HCT116 (cell line): ENCODE results near the gene CHCHD10.

ENCODE experiments used
- EZH2 ChIP-seq: fragments of 200-600 bp; sonication (generic); IDR thresholded peaks from 2 replicates; pipeline ENCODE4 v1.6.1; 2017; ENCODE audit warnings: antibody characterized with exemption, mixed run types
- POLR2A ChIP-seq: IDR thresholded peaks from 2 replicates; pipeline ENCODE4 v1.7.0; 2011; ENCODE audit warnings: borderline replicate concordance; ENCODE audit not compliant: insufficient read depth, insufficient read length; ENCODE audit errors: extremely low read depth
- TF ChIP-seq, protein P1 (sequence below), 3 experiments: fragments of 200-600 bp in 1 of 3; sonication (generic) in 1 of 3; IDR thresholded peaks in 2 of 3; conservative IDR thresholded peaks in 1 of 3; 2 replicates each; pipeline ENCODE4 v1.5.1; 2012 to 2017; ENCODE audit warnings: low read depth in 2 of 3, low read length in 2 of 3, antibody characterized with exemption in 1 of 3, borderline replicate concordance in 1 of 3, control low read depth in 1 of 3, mild to moderate bottlenecking in 1 of 3, mixed read lengths in 1 of 3, mixed run types in 1 of 3, moderate library complexity in 1 of 3; ENCODE audit not compliant: insufficient read depth in 1 of 3

DNA sequence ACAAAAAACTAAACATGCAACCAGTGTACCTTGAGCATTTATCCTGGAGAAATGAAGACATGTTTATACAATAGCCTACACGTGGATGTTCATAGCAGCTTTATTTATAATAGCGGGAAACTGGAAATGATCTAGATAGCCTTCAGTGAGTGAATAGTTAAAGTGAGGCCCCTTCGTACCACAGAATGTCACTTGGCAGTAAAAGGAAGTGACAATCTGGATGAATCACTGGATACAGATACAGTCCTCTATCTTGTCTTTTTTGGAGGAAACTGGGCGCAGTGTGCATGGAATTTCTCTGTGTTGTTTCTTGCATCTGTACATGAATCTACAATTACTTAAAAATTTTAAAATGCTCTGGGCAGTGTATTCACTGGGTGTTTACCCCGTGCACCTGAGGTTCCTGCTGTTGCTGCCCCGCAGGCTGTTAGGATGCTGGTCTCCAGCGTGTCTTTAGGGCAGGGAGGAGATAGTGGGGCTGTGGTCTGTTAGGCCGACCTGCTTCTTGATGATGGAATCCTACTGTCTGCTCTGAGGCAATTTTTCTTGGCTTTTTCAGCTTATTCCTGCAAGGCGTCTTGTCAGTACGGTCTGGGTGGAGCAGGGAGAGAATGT, 47.9 kb upstream of the CHCHD10 start:
- TF ChIP-seq, protein P1, sequence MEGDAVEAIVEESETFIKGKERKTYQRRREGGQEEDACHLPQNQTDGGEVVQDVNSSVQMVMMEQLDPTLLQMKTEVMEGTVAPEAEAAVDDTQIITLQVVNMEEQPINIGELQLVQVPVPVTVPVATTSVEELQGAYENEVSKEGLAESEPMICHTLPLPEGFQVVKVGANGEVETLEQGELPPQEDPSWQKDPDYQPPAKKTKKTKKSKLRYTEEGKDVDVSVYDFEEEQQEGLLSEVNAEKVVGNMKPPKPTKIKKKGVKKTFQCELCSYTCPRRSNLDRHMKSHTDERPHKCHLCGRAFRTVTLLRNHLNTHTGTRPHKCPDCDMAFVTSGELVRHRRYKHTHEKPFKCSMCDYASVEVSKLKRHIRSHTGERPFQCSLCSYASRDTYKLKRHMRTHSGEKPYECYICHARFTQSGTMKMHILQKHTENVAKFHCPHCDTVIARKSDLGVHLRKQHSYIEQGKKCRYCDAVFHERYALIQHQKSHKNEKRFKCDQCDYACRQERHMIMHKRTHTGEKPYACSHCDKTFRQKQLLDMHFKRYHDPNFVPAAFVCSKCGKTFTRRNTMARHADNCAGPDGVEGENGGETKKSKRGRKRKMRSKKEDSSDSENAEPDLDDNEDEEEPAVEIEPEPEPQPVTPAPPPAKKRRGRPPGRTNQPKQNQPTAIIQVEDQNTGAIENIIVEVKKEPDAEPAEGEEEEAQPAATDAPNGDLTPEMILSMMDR (IDR thresholded peaks at IDR 0.05 in 2 of 3, conservative IDR thresholded peaks at IDR 0.05 in 1 of 3; ENCODE audit: borderline replicate concordance in 1 of 3, insufficient read depth in 1 of 3, low read depth in 2 of 3, low read length in 2 of 3) = no peak
- TF ChIP-seq POLR2A (no peak), EZH2 (no peak)
